NCI-H510A treated with DMSO at 0.1 percent for 48 hours (cell line): ENCODE data around the gene PVR.
"Not testable (repeated sequence)": the region's sequence is repeated elsewhere in the genome, so short reads cannot be mapped to it uniquely, and the experiment has no call there.

Experiments used
- DNase-seq: peaks from one replicate; lab custom pipeline; 2025; lab: John Stamatoyannopoulos, UW

Gene PVR

DNA sequence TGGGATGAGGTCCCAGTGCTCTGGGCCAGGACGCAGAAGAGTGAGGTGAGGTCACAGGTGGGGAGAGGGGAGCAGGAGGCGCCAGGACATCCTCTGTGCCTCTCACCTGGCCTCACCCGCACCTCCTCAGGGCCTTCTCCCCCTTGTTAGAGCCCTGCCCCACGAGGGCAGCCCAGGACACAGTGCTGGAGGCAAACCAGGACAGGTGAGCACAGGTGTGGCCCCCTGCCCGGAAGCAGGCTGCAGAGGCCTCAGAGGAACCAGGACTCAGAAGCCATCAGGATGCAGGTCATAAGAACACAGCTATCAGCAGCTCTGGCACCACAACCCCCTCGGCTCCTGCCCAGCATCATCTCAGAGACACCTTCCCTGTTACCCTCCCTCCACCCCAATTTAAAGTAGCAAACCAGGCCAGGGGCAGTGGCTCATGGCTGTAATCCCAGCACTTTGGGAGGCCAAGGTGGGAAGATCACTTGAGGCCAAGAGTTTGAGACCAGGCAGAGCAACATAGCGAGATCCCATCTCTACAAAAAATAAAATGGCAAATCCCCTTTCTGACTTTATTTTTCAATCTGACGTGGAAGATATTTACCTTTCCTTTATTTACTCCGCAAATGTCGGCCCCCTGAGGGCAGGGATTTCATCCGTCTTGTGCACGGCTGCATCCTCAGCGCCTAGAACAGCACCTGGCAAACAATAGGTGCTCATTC, 54.9 kb downstream of the PVR start, which contains the start of gene CEACAM16:
CEACAM16 (plus strand) TSS at position 660 of the 710 bp plus-strand sequence. CDS start 2,306 bp downstream, outside the sequence.
- no peak for DNase-seq

DNA sequence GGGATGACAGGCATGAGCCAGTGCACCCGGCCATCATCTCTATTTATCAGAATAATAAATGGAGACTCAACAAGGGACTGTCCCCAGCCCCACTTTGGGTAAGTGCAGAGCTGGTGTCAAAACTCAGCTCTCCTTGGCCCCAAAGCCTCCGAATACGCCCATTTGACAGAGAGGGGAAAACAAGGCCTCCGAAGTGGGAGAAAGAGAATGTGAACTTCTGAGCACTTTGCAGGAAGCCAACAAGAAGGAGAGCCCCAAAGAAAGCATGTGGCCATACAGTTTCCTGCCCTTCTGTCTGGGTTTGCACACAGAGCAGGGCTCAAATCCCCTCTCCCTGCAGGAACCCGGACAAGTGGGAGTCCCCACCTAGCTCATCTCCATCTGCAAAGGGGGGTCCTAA, 56.8 kb downstream of the PVR start:
- no peak for DNase-seq

- DNase-seq = no peak
Measured at GRCh38 chr19:44701228-44701627, 57.5 kb downstream of the PVR start.

- DNase-seq = no peak
Measured at GRCh38 chr19:44702551-44703176, 59.0 kb downstream of the PVR start.

- no peak for DNase-seq
Measured at GRCh38 chr19:44703336-44704078, 59.8 kb downstream of the PVR start.

DNA sequence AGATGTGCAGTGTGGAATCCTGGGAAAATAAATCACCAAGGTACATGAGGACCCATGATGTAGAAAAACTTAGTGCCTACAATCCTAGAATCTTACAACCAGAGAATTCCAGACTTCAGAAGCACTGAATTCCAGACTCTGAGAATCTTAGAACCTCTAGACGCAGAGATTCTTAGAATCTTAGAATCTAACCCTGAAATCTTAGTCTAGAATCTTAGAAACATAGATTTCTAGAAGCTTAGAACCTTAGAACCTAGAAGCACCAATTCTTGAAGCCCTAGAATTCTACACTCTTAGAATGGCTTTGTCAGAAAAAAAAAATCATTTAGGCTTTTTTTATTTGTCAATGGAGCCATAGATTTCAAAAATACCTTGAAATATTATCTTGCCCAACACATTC, 61.3 kb downstream of the PVR start:
- DNase-seq = no peak

GRCh38 chr19:44705502-44706010, 61.8 kb downstream of the PVR start:
- no peak for DNase-seq

DNA sequence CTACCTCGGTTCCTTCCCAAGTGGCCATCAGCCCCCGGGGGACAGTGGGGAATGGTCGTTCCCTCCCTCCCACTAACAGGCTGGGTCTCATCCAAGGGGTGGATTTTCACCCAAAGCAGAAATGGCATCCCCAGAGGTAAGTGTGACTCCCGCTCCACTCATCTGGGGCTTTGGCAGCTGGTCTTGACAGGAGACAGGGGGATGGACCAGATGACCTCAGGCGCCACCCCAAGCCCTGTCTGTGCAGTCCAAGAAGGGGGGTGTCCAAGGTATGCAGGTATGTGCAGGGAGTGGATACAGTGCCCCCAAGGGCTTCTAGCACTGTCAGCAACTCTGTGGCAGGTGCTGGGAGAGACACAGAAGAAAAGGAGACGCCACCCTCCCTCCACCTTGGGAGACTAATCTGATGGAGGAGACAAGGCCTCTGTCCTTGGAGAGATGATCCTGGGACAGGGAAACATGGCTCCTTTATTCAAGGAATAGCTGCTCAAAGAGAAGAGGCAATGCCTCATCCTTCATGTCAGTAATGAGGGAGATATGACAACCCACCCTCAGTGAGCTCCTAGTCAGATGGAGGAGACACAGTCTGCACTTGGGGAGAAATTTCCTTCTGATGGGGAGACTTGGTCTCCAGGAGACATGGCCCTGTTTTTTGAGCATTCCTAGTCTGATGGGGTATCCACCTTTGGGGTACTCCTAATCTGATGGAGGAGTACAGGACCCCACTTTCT, 63.0 kb downstream of the PVR start:
- no peak for DNase-seq

DNA sequence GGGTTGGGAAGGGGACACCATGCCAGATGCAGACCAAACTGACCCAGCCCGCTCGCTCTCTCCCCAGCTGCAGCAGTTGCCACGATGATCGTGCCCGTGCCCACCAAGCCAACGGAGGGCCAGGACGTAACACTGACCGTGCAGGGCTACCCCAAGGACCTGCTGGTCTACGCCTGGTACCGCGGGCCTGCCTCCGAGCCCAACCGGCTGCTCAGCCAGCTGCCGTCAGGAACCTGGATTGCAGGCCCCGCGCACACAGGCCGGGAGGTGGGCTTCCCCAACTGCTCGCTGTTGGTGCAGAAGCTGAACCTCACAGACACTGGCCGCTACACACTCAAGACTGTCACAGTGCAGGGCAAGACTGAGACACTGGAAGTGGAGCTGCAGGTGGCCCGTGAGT, 64.1 kb downstream of the PVR start:
- no peak for DNase-seq

DNA sequence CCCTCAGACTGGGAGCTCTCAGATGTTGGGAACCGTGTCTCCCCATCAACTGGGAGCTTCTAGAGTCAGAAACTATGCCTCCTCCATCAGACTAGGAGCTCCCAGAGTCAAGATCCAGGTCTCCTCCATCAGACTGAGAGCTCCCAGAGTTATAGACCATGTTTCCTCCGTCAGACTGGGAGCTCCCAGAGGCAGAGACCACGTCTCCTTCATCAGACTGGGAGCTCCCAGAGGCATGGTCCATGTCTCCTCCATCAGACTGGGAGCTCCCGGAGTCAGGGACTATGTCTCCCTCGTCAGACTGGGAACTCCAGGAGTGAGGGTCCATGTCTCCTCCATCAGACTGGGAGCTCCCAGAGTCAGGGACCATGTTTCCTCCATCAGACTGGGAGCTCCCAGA, 65.2 kb downstream of the PVR start:
- DNase-seq = no peak

DNA sequence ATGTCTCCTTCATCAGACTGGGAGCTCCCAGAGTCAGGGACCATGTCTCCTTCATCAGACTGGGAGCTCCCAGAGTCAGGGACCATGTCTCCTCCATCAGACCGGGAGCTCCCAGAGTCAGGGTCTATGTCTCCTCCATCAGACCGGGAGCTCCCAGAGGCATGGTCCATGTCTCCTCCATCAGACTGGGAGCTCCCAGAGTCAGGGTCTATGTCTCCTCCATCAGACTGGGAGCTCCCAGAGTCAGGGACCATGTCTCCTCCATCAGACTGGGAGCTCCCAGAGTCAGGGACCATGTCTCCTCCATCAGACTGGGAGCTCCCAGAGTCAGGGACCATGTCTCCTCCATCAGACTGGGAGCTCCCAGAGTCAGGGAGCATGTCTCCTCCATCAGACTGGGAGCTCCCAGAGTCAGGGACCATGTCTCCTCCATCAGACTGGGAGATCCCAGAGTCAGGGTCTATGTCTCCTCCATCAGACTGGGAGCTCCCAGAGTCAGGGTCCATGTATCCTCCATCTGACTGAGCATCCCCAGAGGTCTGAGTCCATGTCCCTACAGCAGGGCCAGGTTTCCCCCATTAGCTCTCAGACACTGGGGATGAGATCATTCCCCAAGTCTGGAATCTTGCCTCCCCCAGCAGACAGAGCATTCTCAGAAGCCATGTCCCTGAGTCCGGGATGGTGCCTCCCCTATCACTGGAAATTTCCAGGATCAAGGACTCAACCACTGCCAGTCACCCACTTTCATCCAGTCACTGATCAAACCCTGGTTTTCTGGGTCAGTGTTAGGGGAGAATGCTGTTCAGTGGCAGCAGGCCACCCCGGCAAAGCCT, 65.9 kb downstream of the PVR start:
- DNase-seq = not testable (repeated sequence)

- DNase-seq = no peak
Measured at GRCh38 chr19:44710483-44710882, 66.8 kb downstream of the PVR start.

GRCh38 chr19:44712864-44713515, 69.3 kb downstream of the PVR start:
- DNase-seq = no peak
